ENCODE measurements around the gene SEC11A.

DNA sequence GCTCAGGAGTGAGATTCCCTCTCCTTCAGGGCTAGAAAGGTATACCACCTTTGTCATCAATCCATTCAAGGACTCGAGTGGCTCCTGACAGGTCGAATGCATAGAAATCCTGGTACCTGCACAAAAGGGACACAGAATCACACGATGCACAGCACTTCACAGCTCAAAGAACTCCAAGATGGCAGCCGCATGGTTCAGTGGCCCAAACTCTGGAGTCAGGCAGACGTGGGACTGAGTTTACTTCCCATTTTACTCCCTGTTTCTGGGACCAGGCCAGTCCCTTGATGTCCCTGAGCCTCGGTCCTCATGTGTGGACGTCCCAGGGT, 62.4 kb downstream of the SEC11A start:
- TF ChIP-seq, protein P1, sequence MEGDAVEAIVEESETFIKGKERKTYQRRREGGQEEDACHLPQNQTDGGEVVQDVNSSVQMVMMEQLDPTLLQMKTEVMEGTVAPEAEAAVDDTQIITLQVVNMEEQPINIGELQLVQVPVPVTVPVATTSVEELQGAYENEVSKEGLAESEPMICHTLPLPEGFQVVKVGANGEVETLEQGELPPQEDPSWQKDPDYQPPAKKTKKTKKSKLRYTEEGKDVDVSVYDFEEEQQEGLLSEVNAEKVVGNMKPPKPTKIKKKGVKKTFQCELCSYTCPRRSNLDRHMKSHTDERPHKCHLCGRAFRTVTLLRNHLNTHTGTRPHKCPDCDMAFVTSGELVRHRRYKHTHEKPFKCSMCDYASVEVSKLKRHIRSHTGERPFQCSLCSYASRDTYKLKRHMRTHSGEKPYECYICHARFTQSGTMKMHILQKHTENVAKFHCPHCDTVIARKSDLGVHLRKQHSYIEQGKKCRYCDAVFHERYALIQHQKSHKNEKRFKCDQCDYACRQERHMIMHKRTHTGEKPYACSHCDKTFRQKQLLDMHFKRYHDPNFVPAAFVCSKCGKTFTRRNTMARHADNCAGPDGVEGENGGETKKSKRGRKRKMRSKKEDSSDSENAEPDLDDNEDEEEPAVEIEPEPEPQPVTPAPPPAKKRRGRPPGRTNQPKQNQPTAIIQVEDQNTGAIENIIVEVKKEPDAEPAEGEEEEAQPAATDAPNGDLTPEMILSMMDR (IDR thresholded peaks at IDR 0.05) = no peak
- no peak for TF ChIP-seq POLR2A (IDR thresholded peaks at IDR 0.05)
